Vagina (tissue), 2 donors: ENCODE data around the gene GABBR2.

Experiments used
- CTCF ChIP-seq, 3 experiments: fragments of 450-650 bp in 2 of 3; fragments of 200-600 bp in 1 of 3; sonication (generic) in 1 of 3; IDR thresholded peaks; one replicate each; pipeline ENCODE4 v1.5.1; 2017 to 2019; ENCODE audit warnings: antibody characterized with exemption in 3 of 3, mild to moderate bottlenecking in 2 of 3, moderate library complexity in 2 of 3
- POLR2A ChIP-seq, 2 donors: fragments of 450-650 bp; IDR thresholded peaks; one replicate each; pipeline ENCODE4 v1.6.1; 2017; ENCODE audit warnings: antibody characterized with exemption in 2 of 2, mild to moderate bottlenecking in 2 of 2, moderate library complexity in 2 of 2
- POLR2AphosphoS5 ChIP-seq, 2 donors: sonication (generic); formaldehyde crosslinking; IDR thresholded peaks; one replicate each; pipeline ENCODE4 v1.9.0; 2017; ENCODE audit warnings: antibody characterized with exemption in 2 of 2, mild to moderate bottlenecking in 2 of 2, low read depth in 1 of 2; ENCODE audit not compliant: insufficient read depth in 1 of 2

GRCh38 chr9:98429613-98430012 is 279.1 kb downstream of the GABBR2 start:
- TF ChIP-seq CTCF (IDR thresholded peaks at IDR 0.05) (no peak), POLR2A (IDR thresholded peaks at IDR 0.05) (no peak), POLR2AphosphoS5 (IDR thresholded peaks at IDR 0.05; ENCODE audit: insufficient read depth in 1 of 2, low read depth in 1 of 2) (no peak)
